K562 (cell line): Measurements from ENCODE around the gene PDE4D.

ENCODE experiments used
- JUN ChIP-seq, 2 experiments: sonication (generic) in 1 of 2; formaldehyde crosslinking in 1 of 2; IDR thresholded peaks; 2 replicates each; pipeline versions ENCODE4 v1.6.1 to v1.8.0; 2012 to 2022; ENCODE audit warnings: borderline replicate concordance in 2 of 2, mild to moderate bottlenecking in 2 of 2, improper control_type of control experiment in 1 of 2, low read depth in 1 of 2, low read length in 1 of 2, missing genetic modification reagents in 1 of 2
- POLR2A ChIP-seq: fragments of 450-650 bp; conservative IDR thresholded peaks from 2 replicates; pipeline ENCODE4 v1.6.1; 2016
- RNF2 ChIP-seq: sonication (generic); IDR thresholded peaks from 2 replicates; pipeline ENCODE4 v1.6.1; 2016
- SMARCB1 ChIP-seq: IDR thresholded peaks from 2 replicates; pipeline ENCODE4 v1.6.1; 2011; ENCODE audit warnings: improper control_type of control experiment, low read depth; ENCODE audit not compliant: insufficient read length
- ZKSCAN8 ChIP-seq: fragments of 200-800 bp; sonication (Bioruptor generic); IDR thresholded peaks from 2 replicates; pipeline ENCODE4 v1.6.1; 2016; ENCODE audit warnings: missing genetic modification characterization, missing compliant biosample characterization

- TF ChIP-seq ZKSCAN8 (no peak), SMARCB1 (no peak), JUN (IDR thresholded peaks at IDR 0.05; ENCODE audit: borderline replicate concordance, low read depth, low read length) (no peak), JUN (CRISPR knock-in tag; IDR thresholded peaks at IDR 0.05; ENCODE audit: borderline replicate concordance) (no peak), POLR2A (no peak), RNF2 (no peak)
These were observed 104.3 kb downstream of the PDE4D start for GRCh38 chr5:59789197-59789596.
